Lung (tissue), 12 donors: ENCODE measurements around the gene ELOVL6. TPM values are rescaled to one million over a fixed set of nuclear protein-coding genes. Genes with fewer than 3 reads are reported as not detected.

Experiments used
- ATAC-seq: fragments of 200-7000 bp; cut with Tn5 transposase; one replicate; pipeline ENCODE4 v1.9.1; 2020; ENCODE audit warnings: moderate number of reproducible peaks; ENCODE audit not compliant: insufficient read depth, low FRiP score
- DNase-seq, 3 donors: peaks; one replicate each; pipeline ENCODE4 v3.0.0-alpha.2; 2013 to 2017
- H3K27ac ChIP-seq, 2 donors: one replicate each; pipeline ENCODE4 v1.5.1; 2013; ENCODE audit warnings: mild to moderate bottlenecking in 2 of 2, moderate library complexity in 2 of 2, control low read depth in 1 of 2, inconsistent platforms in 1 of 2, low read depth in 1 of 2, low read length in 1 of 2
- H3K27me3 ChIP-seq, 3 donors: one replicate each; pipeline ENCODE4 v1.5.1; 2013; ENCODE audit warnings: low read length in 2 of 3; ENCODE audit not compliant: control insufficient read depth in 3 of 3, insufficient read depth in 3 of 3
- H3K36me3 ChIP-seq, 4 donors: one replicate each; pipeline ENCODE4 v1.5.1; 2013; ENCODE audit warnings: low read length in 4 of 4, mild to moderate bottlenecking in 1 of 4, moderate library complexity in 1 of 4; ENCODE audit not compliant: control insufficient read depth in 4 of 4, insufficient read depth in 4 of 4
- H3K4me1 ChIP-seq, 5 donors: one replicate each; pipeline ENCODE4 v1.5.1; 2013; ENCODE audit warnings: low read length in 5 of 5, mild to moderate bottlenecking in 2 of 5, moderate library complexity in 1 of 5; ENCODE audit not compliant: control insufficient read depth in 5 of 5, insufficient read depth in 5 of 5
- H3K4me3 ChIP-seq: one replicate; pipeline ENCODE4 v1.5.1; 2013; ENCODE audit warnings: mild to moderate bottlenecking, control low read depth, moderate library complexity
- H3K9ac ChIP-seq, 2 donors: one replicate each; pipeline ENCODE4 v1.5.1; 2013; ENCODE audit warnings: low read length in 2 of 2, control low read depth in 1 of 2; ENCODE audit not compliant: insufficient read depth in 1 of 2
- H3K9me3 ChIP-seq, 4 donors: one replicate each; pipeline ENCODE4 v1.5.1; 2013; ENCODE audit warnings: low read length in 3 of 4, mild to moderate bottlenecking in 1 of 4, moderate library complexity in 1 of 4; ENCODE audit not compliant: control insufficient read depth in 4 of 4, insufficient read depth in 3 of 4
- WGBS, 2 donors: extraction: QIAGEN DNeasy Blood & Tissue Kit; methylation state at CpG; one replicate each; pipeline ENCODE4 v1.1.7; 2013; 5-methylcytosine and 5-hydroxymethylcytosine counted together
- polyA plus RNA-seq, 2 donors: library from polyadenylated mRNA; stranded (reverse); fragments of 200-250 nt; gene quantifications; one replicate each; pipeline ENCODE4 v1.2.1, GENCODE V29; 2013
- total RNA-seq, 2 donors: library from RNA; depleted of rRNA in 1 of 2; stranded (reverse); fragments of >200 nt in 1 of 2; gene quantifications; one replicate each; pipeline ENCODE4 v1.2.1, GENCODE V29; 2014 to 2021
- TF ChIP-seq, protein P1 (sequence below): IDR thresholded peaks from 2 replicates; pipeline ENCODE4 v1.5.1; 2012; ENCODE audit warnings: mild to moderate bottlenecking; ENCODE audit errors: control extremely low read depth, extremely low read depth
- donor health status: control.
- donor health status: control.
- donor health status: Bipolar disorder and iron deficiency.
- donor health status: healthy.
- donor health status: DM: yes; HTN: yes; CAD: no.

ELOVL6 gene
- total and polyA plus RNA-seq, 4 donors: 5.5 to 21.1 (median 12.7) TPM

DNA sequence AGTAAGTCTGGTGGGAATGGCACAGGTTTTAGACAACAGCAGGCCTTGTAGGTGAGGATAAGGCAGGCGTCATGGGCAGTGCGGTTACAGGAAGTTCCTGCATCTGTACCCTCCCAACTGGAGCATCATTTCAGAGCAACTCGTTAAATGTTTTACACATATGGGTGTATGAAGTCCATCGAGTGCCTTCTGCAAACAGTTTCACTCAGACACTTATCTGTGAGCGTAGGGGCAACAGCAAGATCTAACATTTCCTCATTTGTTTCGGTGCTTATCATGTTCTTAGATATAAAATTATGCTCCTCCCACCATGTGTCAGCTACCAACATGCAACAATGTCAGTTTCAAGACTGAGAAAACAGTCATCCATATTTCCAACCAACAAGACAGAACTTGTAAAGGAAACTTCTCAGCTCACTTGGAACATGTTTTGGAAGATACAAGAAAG is 69.9 kb downstream of the ELOVL6 start:
- peaks cover 0 to 3% (median 0%) of the 10 kb centered on the region in 4 donors for H3K36me3 ChIP-seq
- WGBS, 2 donors: 75 to 88% methylated on average over 6 of the region's 6 CpGs

DNA sequence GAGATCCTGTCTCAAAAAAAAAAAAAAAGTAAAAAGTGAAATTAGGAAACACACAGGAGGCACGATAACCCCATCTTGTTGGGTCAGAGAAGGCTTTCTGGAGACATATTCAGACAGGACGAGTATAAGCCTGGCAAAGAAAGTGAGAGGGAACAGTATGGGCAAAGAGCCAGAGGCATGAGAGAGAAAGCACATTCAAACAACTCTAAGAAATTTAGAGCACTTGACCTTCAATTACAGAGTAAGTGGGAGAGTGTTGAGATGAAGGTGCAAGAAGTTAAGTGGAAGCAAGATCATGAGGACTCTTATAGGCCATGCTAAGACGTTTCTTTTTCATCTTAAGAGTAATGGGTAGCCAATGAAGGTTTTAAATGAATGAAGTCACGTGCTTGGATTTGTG is 70.4 kb downstream of the ELOVL6 start:
- TF ChIP-seq, protein P1, sequence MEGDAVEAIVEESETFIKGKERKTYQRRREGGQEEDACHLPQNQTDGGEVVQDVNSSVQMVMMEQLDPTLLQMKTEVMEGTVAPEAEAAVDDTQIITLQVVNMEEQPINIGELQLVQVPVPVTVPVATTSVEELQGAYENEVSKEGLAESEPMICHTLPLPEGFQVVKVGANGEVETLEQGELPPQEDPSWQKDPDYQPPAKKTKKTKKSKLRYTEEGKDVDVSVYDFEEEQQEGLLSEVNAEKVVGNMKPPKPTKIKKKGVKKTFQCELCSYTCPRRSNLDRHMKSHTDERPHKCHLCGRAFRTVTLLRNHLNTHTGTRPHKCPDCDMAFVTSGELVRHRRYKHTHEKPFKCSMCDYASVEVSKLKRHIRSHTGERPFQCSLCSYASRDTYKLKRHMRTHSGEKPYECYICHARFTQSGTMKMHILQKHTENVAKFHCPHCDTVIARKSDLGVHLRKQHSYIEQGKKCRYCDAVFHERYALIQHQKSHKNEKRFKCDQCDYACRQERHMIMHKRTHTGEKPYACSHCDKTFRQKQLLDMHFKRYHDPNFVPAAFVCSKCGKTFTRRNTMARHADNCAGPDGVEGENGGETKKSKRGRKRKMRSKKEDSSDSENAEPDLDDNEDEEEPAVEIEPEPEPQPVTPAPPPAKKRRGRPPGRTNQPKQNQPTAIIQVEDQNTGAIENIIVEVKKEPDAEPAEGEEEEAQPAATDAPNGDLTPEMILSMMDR: no peak
- Histone ChIP-seq H3K4me3 (no peak overlapping the region), H3K27me3 (no peaks in the 10 kb centered on the region), H3K9ac (no peak overlapping the region), H3K9me3 (no peaks in the 10 kb centered on the region), H3K27ac (no peak overlapping the region), H3K36me3 (no peaks in the 10 kb centered on the region), H3K4me1 (peaks cover 0 to 2% (median 0%) of the 10 kb centered on the region in 5 donors)
- peak in 2 of 3 donors; percentile 22 to 64 for DNase-seq
- WGBS, 2 donors: 60 to 78% methylated on average over 4 of the region's 4 CpGs
- ATAC-seq: peak; percentile 67

More for the DNA sequence above, 69.9 kb downstream of the ELOVL6 start:
- no peak for ATAC-seq
- H3K9me3 ChIP-seq: no peaks in the 10 kb centered on the region
- H3K27ac ChIP-seq: no peak overlapping the region
- peaks cover 0 to 2% (median 0%) of the 10 kb centered on the region in 5 donors for H3K4me1 ChIP-seq
- DNase-seq: no peak
- no peaks in the 10 kb centered on the region for H3K27me3 ChIP-seq
- H3K4me3 ChIP-seq: no peak overlapping the region
- H3K9ac ChIP-seq: no peak overlapping the region
- TF ChIP-seq, protein P1: no peak

DNA sequence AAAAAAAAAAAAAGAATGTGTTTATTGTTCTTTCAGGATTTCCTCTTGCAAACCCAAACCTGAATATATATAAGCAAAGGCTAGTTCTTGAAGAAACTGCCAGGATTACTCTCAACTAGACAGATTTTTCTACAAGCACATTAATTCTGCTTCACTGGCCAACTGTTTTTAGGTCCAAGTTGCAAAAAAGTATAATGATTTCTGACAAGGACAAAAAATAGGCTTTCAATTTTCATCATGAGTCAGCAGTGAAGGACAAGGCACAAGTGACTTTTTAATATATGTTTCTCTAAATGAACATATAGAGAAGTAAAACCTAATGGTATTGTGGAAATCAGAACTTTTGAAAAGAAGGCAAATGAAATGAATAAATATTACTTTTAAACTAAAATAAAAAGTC is 73.7 kb downstream of the ELOVL6 start:
- ATAC-seq: no peak
- Histone ChIP-seq H3K27me3 (no peaks in the 10 kb centered on the region), H3K9ac (no peak overlapping the region), H3K27ac (no peak overlapping the region), H3K4me1 (no peaks in the 10 kb centered on the region), H3K4me3 (no peak overlapping the region), H3K9me3 (no peaks in the 10 kb centered on the region), H3K36me3 (no peaks in the 10 kb centered on the region)
- TF ChIP-seq, protein P1: no peak
- DNase-seq: no peak

DNA sequence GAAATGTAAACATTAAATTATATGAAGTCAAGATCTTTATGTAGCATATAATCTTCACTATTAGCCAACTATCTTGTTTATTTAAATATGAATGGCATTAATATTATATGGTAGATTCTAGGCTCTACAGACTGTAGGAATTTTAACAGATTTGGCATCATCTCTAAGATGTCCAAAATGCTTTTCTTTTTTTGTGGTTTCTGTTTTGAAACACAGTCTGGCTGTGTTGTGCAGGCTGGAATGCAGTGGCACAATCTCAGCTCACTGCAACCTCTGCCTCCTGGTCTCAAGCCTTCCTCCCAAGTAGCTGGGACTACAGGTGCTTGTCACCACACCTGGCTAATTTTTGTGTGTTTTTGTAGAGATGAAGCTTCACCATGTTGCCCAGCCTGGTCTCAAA is 76.2 kb downstream of the ELOVL6 start:
- Histone ChIP-seq H3K36me3 (no peaks in the 10 kb centered on the region), H3K4me1 (no peaks in the 10 kb centered on the region), H3K9ac (no peak overlapping the region), H3K9me3 (no peaks in the 10 kb centered on the region), H3K27ac (no peak overlapping the region), H3K4me3 (no peak overlapping the region), H3K27me3 (no peaks in the 10 kb centered on the region)
- ATAC-seq (no peak), DNase-seq (no peak)
- TF ChIP-seq, protein P1: no peak
